ENCODE results near the gene NUP42.

NUP42 gene

GRCh38 chr7:23239698-23240097 lies 57.9 kb downstream of the NUP42 start:
- DNase-seq (ENCODE audit: low read depth) = no peak
- TF ChIP-seq, protein P1, sequence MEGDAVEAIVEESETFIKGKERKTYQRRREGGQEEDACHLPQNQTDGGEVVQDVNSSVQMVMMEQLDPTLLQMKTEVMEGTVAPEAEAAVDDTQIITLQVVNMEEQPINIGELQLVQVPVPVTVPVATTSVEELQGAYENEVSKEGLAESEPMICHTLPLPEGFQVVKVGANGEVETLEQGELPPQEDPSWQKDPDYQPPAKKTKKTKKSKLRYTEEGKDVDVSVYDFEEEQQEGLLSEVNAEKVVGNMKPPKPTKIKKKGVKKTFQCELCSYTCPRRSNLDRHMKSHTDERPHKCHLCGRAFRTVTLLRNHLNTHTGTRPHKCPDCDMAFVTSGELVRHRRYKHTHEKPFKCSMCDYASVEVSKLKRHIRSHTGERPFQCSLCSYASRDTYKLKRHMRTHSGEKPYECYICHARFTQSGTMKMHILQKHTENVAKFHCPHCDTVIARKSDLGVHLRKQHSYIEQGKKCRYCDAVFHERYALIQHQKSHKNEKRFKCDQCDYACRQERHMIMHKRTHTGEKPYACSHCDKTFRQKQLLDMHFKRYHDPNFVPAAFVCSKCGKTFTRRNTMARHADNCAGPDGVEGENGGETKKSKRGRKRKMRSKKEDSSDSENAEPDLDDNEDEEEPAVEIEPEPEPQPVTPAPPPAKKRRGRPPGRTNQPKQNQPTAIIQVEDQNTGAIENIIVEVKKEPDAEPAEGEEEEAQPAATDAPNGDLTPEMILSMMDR (IDR thresholded peaks at IDR 0.05; ENCODE audit: low read length, missing control alignments) = no peak
- H3K4me3 ChIP-seq (replicated peaks; ENCODE audit: low read depth, low read length) = no peak overlapping the region

- TF ChIP-seq, protein P1 (IDR thresholded peaks at IDR 0.05; ENCODE audit: low read length, missing control alignments) = no peak
- DNase-seq (ENCODE audit: low read depth) = no peak
- H3K4me3 ChIP-seq (replicated peaks; ENCODE audit: low read depth, low read length) = no peak overlapping the region
Observed at GRCh38 chr7:23242321-23242720, 60.5 kb downstream of the NUP42 start.

DNA sequence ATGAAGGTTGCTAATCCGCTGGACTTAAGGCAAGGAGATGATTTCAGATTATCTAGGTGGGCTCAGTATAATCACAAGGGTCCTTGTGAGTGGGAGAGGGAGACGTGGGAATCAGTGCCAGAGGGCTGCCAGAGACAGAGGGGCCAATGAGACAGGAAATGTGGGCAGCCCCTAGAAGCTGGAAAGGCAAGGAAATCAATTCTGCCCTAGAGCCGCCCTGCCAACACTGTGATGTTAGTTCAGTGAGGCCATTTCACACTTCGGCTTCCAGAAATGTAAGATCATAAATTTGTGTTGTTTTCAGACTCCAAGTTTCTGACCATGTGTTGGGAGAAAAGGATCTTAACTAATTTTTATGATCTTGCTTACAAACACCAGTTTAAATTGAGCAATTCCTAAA lies 61.1 kb downstream of the NUP42 start:
- no peak for DNase-seq (ENCODE audit: low read depth)
- TF ChIP-seq, protein P1 (IDR thresholded peaks at IDR 0.05; ENCODE audit: low read length, missing control alignments) = no peak
- H3K4me3 ChIP-seq (replicated peaks; ENCODE audit: low read depth, low read length) = no peak overlapping the region

GRCh38 chr7:23246555-23246954 lies 64.7 kb downstream of the NUP42 start, which contains the start of gene GPNMB:
Gene GPNMB (plus strand): TSS chr7:23246775. CDS start chr7:23246858, 83 bp downstream.
- TF ChIP-seq, protein P1 (IDR thresholded peaks at IDR 0.05; ENCODE audit: low read length, missing control alignments) = no peak
- DNase-seq (ENCODE audit: low read depth) = peak; percentile 81
- peak within 1 kb of the TSS; percentile 56 for H3K4me3 ChIP-seq (replicated peaks; ENCODE audit: low read depth, low read length)

- no peak for DNase-seq (ENCODE audit: low read depth)
- peak overlapping the region; percentile 56 for H3K4me3 ChIP-seq (replicated peaks; ENCODE audit: low read depth, low read length)
- TF ChIP-seq, protein P1 (IDR thresholded peaks at IDR 0.05; ENCODE audit: low read length, missing control alignments) = no peak
Observed at GRCh38 chr7:23247046-23247602, 65.3 kb downstream of the NUP42 start.

DNA sequence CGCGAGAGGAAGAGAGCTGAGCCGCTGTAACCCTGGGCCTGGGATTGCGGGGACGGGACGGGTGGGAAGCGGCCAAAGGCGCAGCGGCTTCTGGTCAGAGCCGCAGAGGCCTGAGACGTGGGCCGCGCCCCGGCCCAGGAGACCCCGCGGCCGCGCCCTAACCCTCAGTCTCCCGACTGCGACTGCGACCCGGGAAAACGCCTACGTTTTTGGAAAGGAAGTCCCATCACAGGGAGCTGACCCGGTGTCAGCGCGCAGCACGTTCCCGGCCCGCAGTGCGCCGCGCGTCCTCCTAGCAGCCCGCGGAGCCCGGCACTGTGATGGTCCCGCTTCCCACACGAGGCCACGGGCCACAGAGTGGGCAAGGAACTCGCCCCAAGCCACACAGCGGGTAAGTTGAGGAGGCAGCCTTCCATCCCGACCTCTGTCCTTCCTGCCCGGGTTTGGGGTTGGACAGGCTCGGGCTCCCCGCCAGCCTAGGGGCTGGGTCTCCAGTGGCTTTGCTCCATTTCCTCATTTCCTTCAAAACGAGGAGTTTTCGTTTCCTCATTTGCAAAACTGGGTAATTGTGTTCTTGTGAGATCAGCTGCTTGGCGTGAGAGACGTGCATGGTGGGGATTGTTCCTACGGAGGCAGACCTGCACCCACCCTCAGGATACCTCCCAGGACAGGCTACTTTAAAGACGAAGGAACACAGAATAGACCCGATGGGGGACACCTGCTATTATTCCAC lies 65.9 kb downstream of the NUP42 start:
- peak overlapping the region; percentile 56 for H3K4me3 ChIP-seq (replicated peaks; ENCODE audit: low read depth, low read length)
- TF ChIP-seq, protein P1 (IDR thresholded peaks at IDR 0.05; ENCODE audit: low read length, missing control alignments) = no peak
- peak; percentile 14 for DNase-seq (ENCODE audit: low read depth)

All from fibroblast of pulmonary artery (primary cell).